Measurements from ENCODE around the gene SYF2.
"Not testable (repeated sequence)": the region's sequence is repeated elsewhere in the genome, so short reads cannot be mapped to it uniquely, and the experiment has no call there.

- not testable (repeated sequence) for TF ChIP-seq CTCF (conservative IDR thresholded peaks at IDR 0.05; ENCODE audit: low read depth, low read length); EZH2 (IDR thresholded peaks at IDR 0.05; ENCODE audit: borderline replicate concordance, low read depth, low read length, poor library complexity, severe bottlenecking)
Measured at GRCh38 chr1:25279693-25280111, 47.4 kb upstream of the SYF2 start.

All from A673 (cell line).